ENCODE data around the gene ITGB5.

The ITGB5 gene, protein sequence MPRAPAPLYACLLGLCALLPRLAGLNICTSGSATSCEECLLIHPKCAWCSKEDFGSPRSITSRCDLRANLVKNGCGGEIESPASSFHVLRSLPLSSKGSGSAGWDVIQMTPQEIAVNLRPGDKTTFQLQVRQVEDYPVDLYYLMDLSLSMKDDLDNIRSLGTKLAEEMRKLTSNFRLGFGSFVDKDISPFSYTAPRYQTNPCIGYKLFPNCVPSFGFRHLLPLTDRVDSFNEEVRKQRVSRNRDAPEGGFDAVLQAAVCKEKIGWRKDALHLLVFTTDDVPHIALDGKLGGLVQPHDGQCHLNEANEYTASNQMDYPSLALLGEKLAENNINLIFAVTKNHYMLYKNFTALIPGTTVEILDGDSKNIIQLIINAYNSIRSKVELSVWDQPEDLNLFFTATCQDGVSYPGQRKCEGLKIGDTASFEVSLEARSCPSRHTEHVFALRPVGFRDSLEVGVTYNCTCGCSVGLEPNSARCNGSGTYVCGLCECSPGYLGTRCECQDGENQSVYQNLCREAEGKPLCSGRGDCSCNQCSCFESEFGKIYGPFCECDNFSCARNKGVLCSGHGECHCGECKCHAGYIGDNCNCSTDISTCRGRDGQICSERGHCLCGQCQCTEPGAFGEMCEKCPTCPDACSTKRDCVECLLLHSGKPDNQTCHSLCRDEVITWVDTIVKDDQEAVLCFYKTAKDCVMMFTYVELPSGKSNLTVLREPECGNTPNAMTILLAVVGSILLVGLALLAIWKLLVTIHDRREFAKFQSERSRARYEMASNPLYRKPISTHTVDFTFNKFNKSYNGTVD

GRCh38 chr3:124887177-124887931, at the start of gene ITGB5:
Gene ITGB5, minus strand, starts transcription at chr3:124887365. Its CDS starts 365 bp downstream, at chr3:124887000.
- DNase-seq (ENCODE audit: low spot score), result peak; percentile 93
- peak within 1 kb of the TSS; percentile 98 to 99 for H3K27ac ChIP-seq
- H3K4me3 ChIP-seq, result peak within 1 kb of the TSS; percentile 93
- TF ChIP-seq, protein P1, sequence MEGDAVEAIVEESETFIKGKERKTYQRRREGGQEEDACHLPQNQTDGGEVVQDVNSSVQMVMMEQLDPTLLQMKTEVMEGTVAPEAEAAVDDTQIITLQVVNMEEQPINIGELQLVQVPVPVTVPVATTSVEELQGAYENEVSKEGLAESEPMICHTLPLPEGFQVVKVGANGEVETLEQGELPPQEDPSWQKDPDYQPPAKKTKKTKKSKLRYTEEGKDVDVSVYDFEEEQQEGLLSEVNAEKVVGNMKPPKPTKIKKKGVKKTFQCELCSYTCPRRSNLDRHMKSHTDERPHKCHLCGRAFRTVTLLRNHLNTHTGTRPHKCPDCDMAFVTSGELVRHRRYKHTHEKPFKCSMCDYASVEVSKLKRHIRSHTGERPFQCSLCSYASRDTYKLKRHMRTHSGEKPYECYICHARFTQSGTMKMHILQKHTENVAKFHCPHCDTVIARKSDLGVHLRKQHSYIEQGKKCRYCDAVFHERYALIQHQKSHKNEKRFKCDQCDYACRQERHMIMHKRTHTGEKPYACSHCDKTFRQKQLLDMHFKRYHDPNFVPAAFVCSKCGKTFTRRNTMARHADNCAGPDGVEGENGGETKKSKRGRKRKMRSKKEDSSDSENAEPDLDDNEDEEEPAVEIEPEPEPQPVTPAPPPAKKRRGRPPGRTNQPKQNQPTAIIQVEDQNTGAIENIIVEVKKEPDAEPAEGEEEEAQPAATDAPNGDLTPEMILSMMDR (IDR thresholded peaks at IDR 0.05), result no peak

- TF ChIP-seq, protein P1 (IDR thresholded peaks at IDR 0.05), result no peak
- DNase-seq (ENCODE audit: low spot score), result no peak
- Histone ChIP-seq H3K4me3 (no peak overlapping the region), H3K27ac (no peak overlapping the region)
Observed at GRCh38 chr3:124935794-124936542, 48.8 kb upstream of the ITGB5 start.

GRCh38 chr3:124935264-124935663, 48.1 kb upstream of the ITGB5 start:
- Histone ChIP-seq H3K27ac (no peak overlapping the region), H3K4me3 (no peak overlapping the region)
- TF ChIP-seq, protein P1 (IDR thresholded peaks at IDR 0.05), result no peak
- DNase-seq (ENCODE audit: low spot score), result no peak

DNA sequence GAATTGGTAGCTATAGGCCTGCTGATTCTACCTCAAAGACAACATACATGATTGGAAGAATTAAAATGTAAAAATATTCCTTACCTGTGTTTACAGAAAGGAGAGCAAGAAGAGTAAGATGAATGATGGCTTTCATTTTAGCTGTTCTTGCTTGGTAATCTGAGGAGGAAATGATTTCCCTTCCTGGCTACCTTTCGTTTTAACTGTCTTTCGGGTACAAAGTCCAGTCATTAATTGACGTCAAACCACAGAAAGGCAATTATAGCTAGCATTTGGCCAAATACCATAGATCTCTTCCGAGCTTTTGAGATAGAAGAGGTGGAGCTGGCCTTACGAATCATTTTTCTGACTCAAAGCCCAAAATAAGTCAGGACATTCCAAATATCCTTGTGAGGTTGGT, 47.4 kb upstream of the ITGB5 start, which contains the start of gene MUC13:
Gene MUC13, minus strand, starts transcription at position 175 of the 400 bp plus-strand sequence. Its CDS starts 39 bp downstream, at position 136.
- Histone ChIP-seq H3K4me3 (no peak within 1 kb of the TSS), H3K27ac (no peak within 1 kb of the TSS)
- DNase-seq (ENCODE audit: low spot score), result no peak
- TF ChIP-seq, protein P1 (IDR thresholded peaks at IDR 0.05), result no peak

- DNase-seq (ENCODE audit: low spot score), result no peak
Observed at GRCh38 chr3:124928333-124929202, 41.4 kb upstream of the ITGB5 start.

More at GRCh38 chr3:124928333-124929202, 41.4 kb upstream of the ITGB5 start:
- Histone ChIP-seq H3K27ac (no peak overlapping the region), H3K4me3 (no peak overlapping the region)
- TF ChIP-seq, protein P1 (IDR thresholded peaks at IDR 0.05), result peak; percentile 55

All from coronary artery (tissue), 2 donors.